SK-N-SH treated with all-trans-retinoic acid at 6 μM for 48 hours (cell line): ENCODE measurements around the gene E2F2.

Experiments used
- ATAC-seq: fragments of 200-7000 bp; cut with Tn5 transposase; 3 replicates; pipeline ENCODE4 v1.9.1; 2020; ENCODE audit warnings: mild to moderate bottlenecking, moderate library complexity
- ARNTL ChIP-seq: fragments of 450-650 bp; formaldehyde crosslinking; IDR thresholded peaks from 2 replicates; pipeline ENCODE4 v1.5.0; 2020; ENCODE audit warnings: low read depth, mild to moderate bottlenecking, moderate library complexity, borderline replicate concordance
- BACH2 ChIP-seq: fragments of 250-450 bp; sonication (Bioruptor Pico); IDR thresholded peaks from 2 replicates; pipeline ENCODE4 v1.9.0; 2021; ENCODE audit warnings: mild to moderate bottlenecking, borderline replicate concordance
- CREB5 ChIP-seq: fragments of 250-450 bp; sonication (Bioruptor Pico); IDR thresholded peaks from 2 replicates; pipeline ENCODE4 v1.5.1; 2020; ENCODE audit warnings: low read depth, mild to moderate bottlenecking, moderate library complexity
- CSDC2 ChIP-seq: fragments of 250-450 bp; sonication (Bioruptor Pico); IDR thresholded peaks from 2 replicates; pipeline ENCODE4 v1.5.0; 2020; ENCODE audit warnings: mild to moderate bottlenecking, moderate library complexity
- CSRNP3 ChIP-seq: fragments of 250-450 bp; sonication (Bioruptor Pico); IDR thresholded peaks from 2 replicates; pipeline ENCODE4 v1.5.1; 2021; ENCODE audit warnings: mild to moderate bottlenecking, moderate library complexity
- ESRRG ChIP-seq: fragments of 250-450 bp; sonication (Bioruptor Pico); IDR thresholded peaks from 2 replicates; pipeline ENCODE4 v1.6.1; 2021; ENCODE audit warnings: mild to moderate bottlenecking
- GLIS3 ChIP-seq: fragments of 250-450 bp; sonication (Bioruptor Pico); IDR thresholded peaks from 2 replicates; pipeline ENCODE4 v1.5.0; 2020; ENCODE audit warnings: mild to moderate bottlenecking, moderate library complexity
- ISL1 ChIP-seq: fragments of 250-450 bp; sonication (Bioruptor Pico); IDR thresholded peaks from 2 replicates; pipeline ENCODE4 v2.1.2; 2022; ENCODE audit warnings: mild to moderate bottlenecking, moderate library complexity
- PATZ1 ChIP-seq: fragments of 250-450 bp; sonication (Bioruptor Pico); IDR thresholded peaks from 2 replicates; pipeline ENCODE4 v1.8.0; 2020; ENCODE audit warnings: mild to moderate bottlenecking, moderate library complexity, borderline replicate concordance
- POU6F1 ChIP-seq: fragments of 250-450 bp; sonication (Bioruptor Pico); IDR thresholded peaks from 2 replicates; pipeline ENCODE4 v1.8.0; 2021; ENCODE audit warnings: low read depth, mild to moderate bottlenecking, moderate library complexity, borderline replicate concordance
- PPARA ChIP-seq: fragments of 250-450 bp; sonication (Bioruptor Pico); IDR thresholded peaks from 2 replicates; pipeline ENCODE4 v1.5.0; 2020; ENCODE audit warnings: mild to moderate bottlenecking, borderline replicate concordance
- RARB ChIP-seq: fragments of 250-450 bp; sonication (Bioruptor Pico); IDR thresholded peaks from 2 replicates; pipeline ENCODE4 v1.8.0; 2021; ENCODE audit warnings: mild to moderate bottlenecking, moderate library complexity
- SNAI2 ChIP-seq: fragments of 250-450 bp; sonication (Bioruptor Pico); IDR thresholded peaks from 2 replicates; pipeline ENCODE4 v1.5.0; 2020; ENCODE audit warnings: mild to moderate bottlenecking, moderate library complexity
- TCF4 ChIP-seq: fragments of 250-450 bp; sonication (Bioruptor Pico); IDR thresholded peaks from 2 replicates; pipeline ENCODE4 v1.8.0; 2021; ENCODE audit warnings: mild to moderate bottlenecking, moderate library complexity, borderline replicate concordance
- TOX ChIP-seq: fragments of 250-450 bp; sonication (Bioruptor Pico); IDR thresholded peaks from 2 replicates; pipeline ENCODE4 v1.8.0; 2021; ENCODE audit warnings: mild to moderate bottlenecking, moderate library complexity, borderline replicate concordance
- TSHZ2 ChIP-seq: fragments of 250-450 bp; sonication (Bioruptor Pico); IDR thresholded peaks from 2 replicates; pipeline ENCODE4 v1.5.0; 2020; ENCODE audit warnings: mild to moderate bottlenecking, moderate library complexity
- ZC3H10 ChIP-seq: fragments of 250-450 bp; sonication (Bioruptor Pico); IDR thresholded peaks from 2 replicates; pipeline ENCODE4 v1.5.1; 2021; ENCODE audit warnings: mild to moderate bottlenecking, moderate library complexity
- ZFP3 ChIP-seq: fragments of 250-450 bp; sonication (Bioruptor Pico); IDR thresholded peaks from 2 replicates; pipeline ENCODE4 v1.5.0; 2020; ENCODE audit warnings: mild to moderate bottlenecking, moderate library complexity
- ZNF8 ChIP-seq: fragments of 450-650 bp; formaldehyde crosslinking; IDR thresholded peaks from 2 replicates; pipeline ENCODE4 v1.5.0; 2020; ENCODE audit warnings: mild to moderate bottlenecking, moderate library complexity

E2F2 gene

GRCh38 chr1:23526329-23527041 lies 4.5 kb downstream of the E2F2 start:
- ATAC-seq, result no peak

GRCh38 chr1:23525558-23526250 lies 5.3 kb downstream of the E2F2 start:
- no peak for ATAC-seq
- TF ChIP-seq GLIS3 (CRISPR knock-in tag) (no peak), PATZ1 (CRISPR knock-in tag) (no peak), TOX (CRISPR knock-in tag) (no peak), POU6F1 (CRISPR knock-in tag) (no peak), PPARA (CRISPR knock-in tag) (no peak), ZC3H10 (CRISPR knock-in tag) (no peak), CREB5 (CRISPR knock-in tag) (no peak), ESRRG (CRISPR knock-in tag) (no peak), TCF4 (no peak), CSRNP3 (CRISPR knock-in tag) (no peak), ZNF8 (CRISPR knock-in tag) (no peak), SNAI2 (no peak), ARNTL (CRISPR knock-in tag) (no peak), BACH2 (CRISPR knock-in tag) (no peak)

More at GRCh38 chr1:23526329-23527041, 4.5 kb downstream of the E2F2 start:
- TF ChIP-seq BACH2 (CRISPR knock-in tag) (no peak), CSDC2 (no peak), ZFP3 (no peak), PPARA (CRISPR knock-in tag) (no peak), ISL1 (CRISPR knock-in tag) (no peak), SNAI2 (no peak), GLIS3 (CRISPR knock-in tag) (no peak), RARB (no peak), TOX (CRISPR knock-in tag) (no peak), TSHZ2 (no peak), TCF4 (no peak), CREB5 (CRISPR knock-in tag) (no peak), CSRNP3 (CRISPR knock-in tag) (no peak)
- TF ChIP-seq, all 23 proteins: peak for 0
